Measurements from ENCODE around the gene PCDHA1. TPM values are rescaled to one million over a fixed set of nuclear protein-coding genes. Genes with fewer than 3 reads are reported as not detected.
A peak's percentile ranks its signal among the peaks of the same experiment; 100 is the strongest.

PCDHA1 gene
- polyA plus RNA-seq, 4 donors: 0.03 to 0.06 TPM; not detected in 2

DNA sequence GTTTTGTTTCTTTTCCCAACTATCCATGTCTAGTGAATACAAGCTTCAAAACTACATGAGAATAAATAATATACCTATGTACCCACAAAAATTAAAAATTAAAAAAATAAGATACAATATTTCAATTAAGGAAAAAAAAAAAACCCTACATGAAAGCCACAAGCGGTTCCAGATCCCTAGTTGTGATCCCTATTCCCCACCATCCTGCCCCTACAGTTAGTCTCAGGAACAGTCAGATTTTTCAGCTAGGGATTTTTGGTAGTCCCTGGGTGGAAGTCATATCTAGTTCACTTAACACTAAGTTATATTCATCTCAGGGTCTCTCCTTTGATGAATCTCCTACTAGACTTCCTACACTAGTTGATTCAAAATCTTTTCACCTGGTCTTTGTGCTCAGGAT lies 246.7 kb downstream of the PCDHA1 start:
- no peak for DNase-seq (ENCODE audit: low read depth in 4 of 4, low spot score in 3 of 4)

DNA sequence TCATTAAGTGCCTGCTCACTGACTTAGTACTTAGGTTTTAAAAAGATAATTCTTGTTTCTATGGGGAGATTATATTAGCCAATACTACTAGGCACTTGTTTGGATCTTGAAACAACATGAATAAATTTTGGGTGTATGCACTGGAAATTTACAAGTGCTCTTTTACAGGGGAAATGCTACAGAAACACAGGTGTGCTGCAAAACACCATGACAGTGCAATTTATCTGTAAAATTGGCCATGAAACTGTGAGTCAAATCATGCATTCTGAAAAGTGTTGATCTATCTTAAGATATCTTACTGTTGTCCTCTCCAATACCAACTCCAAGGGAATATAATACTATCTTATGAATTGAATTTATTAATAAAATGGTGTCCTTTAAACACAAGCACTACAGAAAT lies 253.1 kb downstream of the PCDHA1 start:
- no peak for DNase-seq (ENCODE audit: low read depth in 4 of 4, low spot score in 3 of 4)

- no peak for DNase-seq (ENCODE audit: low read depth in 4 of 4, low spot score in 3 of 4)
These were observed 253.6 kb downstream of the PCDHA1 start for GRCh38 chr5:141039517-141039916.

DNA sequence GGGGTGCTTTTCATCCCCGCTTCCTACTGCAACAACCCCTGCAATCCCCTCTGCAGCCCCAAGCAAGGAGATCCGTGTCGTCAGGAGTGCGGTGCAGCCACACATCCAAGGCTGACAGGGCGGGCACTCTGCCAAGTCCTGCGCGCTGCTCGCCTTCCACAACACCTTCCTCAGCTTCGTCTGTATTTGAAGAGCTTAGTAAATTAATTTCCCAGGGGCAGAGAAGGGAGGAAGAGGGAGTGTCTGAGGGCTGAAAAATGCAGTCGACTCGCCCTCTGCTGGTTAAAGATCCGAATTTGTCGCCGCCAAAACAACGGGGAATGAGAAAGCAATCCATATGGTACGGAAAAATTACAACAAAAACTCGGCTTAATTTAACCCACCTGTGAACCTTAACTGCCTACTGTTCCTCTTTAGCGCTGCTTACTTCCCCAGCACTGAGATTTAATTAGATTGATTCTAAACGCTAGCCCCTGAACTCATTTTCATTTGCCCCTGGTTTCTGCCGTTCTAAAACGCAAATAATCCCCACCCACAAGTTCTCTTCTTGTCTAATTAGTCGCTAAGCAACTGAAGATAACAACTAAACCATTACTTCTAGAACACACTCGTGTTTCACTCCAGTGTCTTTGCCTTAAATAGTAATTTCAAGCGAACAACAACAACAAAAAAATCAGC lies 254.3 kb downstream of the PCDHA1 start:
- DNase-seq (ENCODE audit: low read depth in 4 of 4, low spot score in 3 of 4): no peak

GRCh38 chr5:141040771-141041426 lies 255.0 kb downstream of the PCDHA1 start:
- DNase-seq (ENCODE audit: low read depth in 4 of 4, low spot score in 3 of 4): peak; percentile 61 to 72 (median 66)

DNA sequence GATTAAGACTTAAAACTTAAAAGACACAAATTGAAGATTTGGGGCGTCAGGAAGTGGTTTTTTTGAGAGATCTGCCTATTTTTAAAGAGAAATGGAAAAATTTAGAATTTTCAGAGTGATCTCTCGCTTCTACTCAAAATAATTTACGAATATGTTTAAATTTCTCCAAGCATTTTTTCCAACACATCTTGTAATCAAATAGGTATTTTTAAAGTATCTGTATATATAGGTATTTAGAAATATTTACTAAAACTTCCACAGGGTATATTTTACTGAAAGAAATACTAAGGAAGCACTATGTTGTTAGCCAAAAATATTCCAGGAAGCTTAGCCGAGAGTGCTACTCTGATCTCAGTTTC lies 255.5 kb downstream of the PCDHA1 start:
- no peak for DNase-seq (ENCODE audit: low read depth in 4 of 4, low spot score in 3 of 4)

GRCh38 chr5:141042555-141042954 lies 256.6 kb downstream of the PCDHA1 start:
- no peak for DNase-seq (ENCODE audit: low read depth in 4 of 4, low spot score in 3 of 4)

GRCh38 chr5:141050622-141051520 lies 264.9 kb downstream of the PCDHA1 start, which contains the start of gene PCDHB1:
Gene PCDHB1, plus strand, starts transcription at chr5:141051374. Its CDS starts 97 bp downstream, at chr5:141051471.
- peak in 2 of 4 donors; percentile 8 to 21 for DNase-seq (ENCODE audit: low read depth in 4 of 4, low spot score in 3 of 4)

DNA sequence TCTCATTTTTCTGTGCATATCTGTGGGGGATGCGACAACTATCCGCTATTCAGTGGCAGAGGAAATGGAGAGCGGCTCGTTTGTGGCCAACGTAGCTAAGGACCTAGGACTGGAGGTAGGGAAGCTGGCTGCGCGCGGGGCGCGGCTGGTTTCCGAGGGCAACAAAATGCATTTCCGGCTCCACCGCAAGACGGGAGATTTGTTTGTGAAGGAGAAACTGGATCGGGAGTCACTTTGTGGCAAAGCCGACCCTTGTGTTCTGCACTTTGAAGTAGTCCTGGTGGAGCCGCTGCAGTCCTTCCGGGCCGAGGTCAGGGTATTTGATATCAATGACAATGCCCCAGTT lies 265.6 kb downstream of the PCDHA1 start:
- no peak for DNase-seq (ENCODE audit: low read depth in 4 of 4, low spot score in 3 of 4)

Other genes starting within 250 kb of the PCDHA1 start
- 10 to 100 TPM in 2 of 4 donors, 1 to 10 TPM in 2; 6.2 to 14.5 (median 10.2) TPM for gene EIF4EBP3, start 238.5 kb upstream of the PCDHA1 start, polyA plus RNA-seq (ENCODE audit: insufficient read length in 4 of 4)
- gene SRA1, start 228.7 kb upstream of the PCDHA1 start, polyA plus RNA-seq (ENCODE audit: insufficient read length in 4 of 4): 10 to 100 TPM; 21.8 to 32.0 (median 27.9) TPM
- 10 to 100 TPM; 29.7 to 57.1 (median 37.1) TPM for gene APBB3, start 221.5 kb upstream of the PCDHA1 start, polyA plus RNA-seq (ENCODE audit: insufficient read length in 4 of 4)
- 10 to 100 TPM; 62.3 to 85.7 (median 78.9) TPM for gene SLC35A4, start 221.3 kb upstream of the PCDHA1 start, polyA plus RNA-seq (ENCODE audit: insufficient read length in 4 of 4)
- 10 to 100 TPM in 2 of 4 donors, 1 to 10 TPM in 2; 9.1 to 52.7 (median 9.9) TPM for gene CD14, start 153.0 kb upstream of the PCDHA1 start, polyA plus RNA-seq (ENCODE audit: insufficient read length in 4 of 4)
- gene TMCO6, start 146.7 kb upstream of the PCDHA1 start, polyA plus RNA-seq (ENCODE audit: insufficient read length in 4 of 4): 10 to 100 TPM; 10.2 to 23.4 (median 15.0) TPM
- gene NDUFA2, start 138.5 kb upstream of the PCDHA1 start, polyA plus RNA-seq (ENCODE audit: insufficient read length in 4 of 4): 10 to 100 TPM; 49.2 to 94.6 (median 74.6) TPM
- 100 to 1,000 TPM; 116 to 186 (median 162) TPM for gene IK, start 138.3 kb upstream of the PCDHA1 start, polyA plus RNA-seq (ENCODE audit: insufficient read length in 4 of 4)
- 10 to 100 TPM; 11.9 to 20.6 (median 14.4) TPM for gene WDR55, start 121.2 kb upstream of the PCDHA1 start, polyA plus RNA-seq (ENCODE audit: insufficient read length in 4 of 4)
- under 1 TPM in 3 of 4 donors, not detected in 1; 0.10 to 0.37 (median 0.24) TPM for gene DND1, start 112.6 kb upstream of the PCDHA1 start, polyA plus RNA-seq (ENCODE audit: insufficient read length in 4 of 4)
- 10 to 100 TPM; 55.2 to 81.9 (median 67.2) TPM for gene HARS1, start 94.8 kb upstream of the PCDHA1 start, polyA plus RNA-seq (ENCODE audit: insufficient read length in 4 of 4)
- gene HARS2, start 94.7 kb upstream of the PCDHA1 start, polyA plus RNA-seq (ENCODE audit: insufficient read length in 4 of 4): 10 to 100 TPM; 32.2 to 55.7 (median 45.6) TPM
- 100 to 1,000 TPM in 2 of 4 donors, 10 to 100 TPM in 2; 89.2 to 147 (median 112) TPM for gene ZMAT2, start 85.7 kb upstream of the PCDHA1 start, polyA plus RNA-seq (ENCODE audit: insufficient read length in 4 of 4)
- under 1 TPM; 0.19 to 0.61 (median 0.32) TPM for gene PCDHA2, start 8.7 kb downstream of the PCDHA1 start, polyA plus RNA-seq (ENCODE audit: insufficient read length in 4 of 4)
- gene PCDHA3, start 14.9 kb downstream of the PCDHA1 start, polyA plus RNA-seq (ENCODE audit: insufficient read length in 4 of 4): under 1 TPM; 0.27 to 0.74 (median 0.35) TPM
- gene PCDHA4, start 20.9 kb downstream of the PCDHA1 start, polyA plus RNA-seq (ENCODE audit: insufficient read length in 4 of 4): 1 to 10 TPM in 2 of 4 donors, under 1 TPM in 2; 0.37 to 1.5 (median 0.86) TPM
- under 1 TPM in 2 of 4 donors, not detected in 2; 0.11 to 0.22 TPM for gene PCDHA5, start 35.5 kb downstream of the PCDHA1 start, polyA plus RNA-seq (ENCODE audit: insufficient read length in 4 of 4)
- gene PCDHA6, start 41.8 kb downstream of the PCDHA1 start, polyA plus RNA-seq (ENCODE audit: insufficient read length in 4 of 4): under 1 TPM; 0.26 to 0.79 (median 0.46) TPM
- under 1 TPM; 0.14 to 0.52 (median 0.33) TPM for gene PCDHA7, start 48.1 kb downstream of the PCDHA1 start, polyA plus RNA-seq (ENCODE audit: insufficient read length in 4 of 4)
- gene PCDHA8, start 55.0 kb downstream of the PCDHA1 start, polyA plus RNA-seq (ENCODE audit: insufficient read length in 4 of 4): under 1 TPM in 3 of 4 donors, not detected in 1; 0.08 to 0.22 (median 0.11) TPM
- under 1 TPM in 3 of 4 donors, not detected in 1; 0.03 to 0.12 (median 0.06) TPM for gene PCDHA9, start 62.2 kb downstream of the PCDHA1 start, polyA plus RNA-seq (ENCODE audit: insufficient read length in 4 of 4)
- gene PCDHA10, start 69.8 kb downstream of the PCDHA1 start, polyA plus RNA-seq (ENCODE audit: insufficient read length in 4 of 4): 1 to 10 TPM in 1 of 4 donors, under 1 TPM in 3; 0.10 to 1.4 (median 0.65) TPM
- gene PCDHA11, start 82.8 kb downstream of the PCDHA1 start, polyA plus RNA-seq (ENCODE audit: insufficient read length in 4 of 4): under 1 TPM; 0.17 to 0.38 (median 0.24) TPM
- gene PCDHA12, start 89.2 kb downstream of the PCDHA1 start, polyA plus RNA-seq (ENCODE audit: insufficient read length in 4 of 4): under 1 TPM; 0.04 to 0.82 (median 0.14) TPM
- under 1 TPM in 3 of 4 donors, not detected in 1; 0.07 to 0.33 (median 0.09) TPM for gene PCDHA13, start 96.0 kb downstream of the PCDHA1 start, polyA plus RNA-seq (ENCODE audit: insufficient read length in 4 of 4)
- under 1 TPM; 0.09 to 0.52 (median 0.11) TPM for gene PCDHAC1, start 140.2 kb downstream of the PCDHA1 start, polyA plus RNA-seq (ENCODE audit: insufficient read length in 4 of 4)
- gene PCDHAC2, start 180.3 kb downstream of the PCDHA1 start, polyA plus RNA-seq (ENCODE audit: insufficient read length in 4 of 4): 1 to 10 TPM in 2 of 4 donors, under 1 TPM in 2; 0.62 to 1.6 (median 1.0) TPM

Data from left renal pelvis (tissue), 4 donors.